Hepatocyte (in vitro differentiated cells): ENCODE measurements around the gene AOC1. TPM values are rescaled to one million over a fixed set of nuclear protein-coding genes. Genes with fewer than 3 reads are reported as not detected.

Experiments
- DNase-seq: peaks from one replicate; pipeline ENCODE4 v3.0.0-alpha.2; 2016; ENCODE audit warnings: low spot score
- H2AFZ ChIP-seq: fragments of 200-600 bp; sonication (generic); 2 replicates; pipeline ENCODE4 v1.6.0; 2016; ENCODE audit warnings: antibody characterized with exemption, mild to moderate bottlenecking
- H3K27ac ChIP-seq: fragments of 200-600 bp; sonication (generic); 2 replicates; pipeline ENCODE4 v1.5.1; 2016; ENCODE audit warnings: mild to moderate bottlenecking
- H3K27me3 ChIP-seq: fragments of 200-600 bp; sonication (generic); 2 replicates; pipeline ENCODE4 v1.6.1; 2016
- H3K36me3 ChIP-seq: fragments of 200-600 bp; sonication (generic); replicated peaks from 2 replicates; pipeline ENCODE4 v1.5.1; 2016; ENCODE audit warnings: low read depth; ENCODE audit not compliant: insufficient read depth
- H3K4me1 ChIP-seq: fragments of 200-600 bp; sonication (generic); 2 replicates; pipeline ENCODE4 v1.5.1; 2016; ENCODE audit warnings: mild to moderate bottlenecking, moderate library complexity; ENCODE audit not compliant: insufficient read depth
- H3K4me2 ChIP-seq: fragments of 200-600 bp; sonication (generic); 2 replicates; pipeline ENCODE4 v1.6.0; 2016
- H3K4me3 ChIP-seq: fragments of 200-600 bp; sonication (generic); 2 replicates; pipeline ENCODE4 v1.5.1; 2016; ENCODE audit warnings: mild to moderate bottlenecking
- H3K79me2 ChIP-seq: fragments of 200-600 bp; sonication (generic); 2 replicates; pipeline ENCODE4 v1.6.0; 2017; ENCODE audit warnings: mild to moderate bottlenecking
- H3K9me2 ChIP-seq: fragments of 200-600 bp; sonication (generic); replicated peaks from 2 replicates; pipeline ENCODE4 v1.6.0; 2017; ENCODE audit warnings: mild to moderate bottlenecking; ENCODE audit not compliant: insufficient read depth
- H3K9me3 ChIP-seq: fragments of 200-600 bp; sonication (generic); 2 replicates; pipeline ENCODE4 v1.5.1; 2016; ENCODE audit warnings: low read depth, mild to moderate bottlenecking
- H4K20me1 ChIP-seq: fragments of 200-600 bp; sonication (generic); 2 replicates; pipeline ENCODE4 v1.6.0; 2016; ENCODE audit warnings: mild to moderate bottlenecking; ENCODE audit not compliant: insufficient read depth, poor library complexity, severe bottlenecking
- EZH2 ChIP-seq: fragments of 200-600 bp; sonication (generic); IDR thresholded peaks from 2 replicates; pipeline ENCODE4 v1.6.1; 2016; ENCODE audit warnings: antibody characterized with exemption, mild to moderate bottlenecking, borderline replicate concordance
- EZH2phosphoT487 ChIP-seq: fragments of 200-600 bp; sonication (generic); IDR thresholded peaks from one replicate; pipeline ENCODE4 v1.6.1; 2018; ENCODE audit warnings: antibody characterized with exemption, mild to moderate bottlenecking, low read depth, moderate library complexity; ENCODE audit not compliant: unreplicated experiment, severe bottlenecking
- WGBS: methylation state at CpG from one replicate; pipeline ENCODE4 v1.1.6; 2016; ENCODE audit warnings: low lambda C conversion rate; ENCODE audit errors: missing lambda C conversion rate; 5-methylcytosine and 5-hydroxymethylcytosine counted together
- polyA plus RNA-seq: library from polyadenylated mRNA; unstranded; fragments of >200 nt; fragmentation: Nextera tagmentation; extraction: Ambion mirVana; gene quantifications from 2 replicates; pipeline ENCODE4 v1.2.1, GENCODE V29; 2016
- total RNA-seq: library from RNA; depleted of rRNA; stranded (reverse); fragments of >200 nt; gene quantifications from 2 replicates; pipeline ENCODE4 v1.2.3, GENCODE V29; 2014
- TF ChIP-seq, protein P1 (sequence below): fragments of 200-600 bp; sonication (generic); IDR thresholded peaks from 2 replicates; pipeline ENCODE4 v1.5.1; 2016; ENCODE audit warnings: antibody characterized with exemption, mild to moderate bottlenecking; ENCODE audit not compliant: poor library complexity

The AOC1 gene
- total and polyA plus RNA-seq, 2 experiments from 2014 or later = 5.9 to 9.1 TPM

DNA sequence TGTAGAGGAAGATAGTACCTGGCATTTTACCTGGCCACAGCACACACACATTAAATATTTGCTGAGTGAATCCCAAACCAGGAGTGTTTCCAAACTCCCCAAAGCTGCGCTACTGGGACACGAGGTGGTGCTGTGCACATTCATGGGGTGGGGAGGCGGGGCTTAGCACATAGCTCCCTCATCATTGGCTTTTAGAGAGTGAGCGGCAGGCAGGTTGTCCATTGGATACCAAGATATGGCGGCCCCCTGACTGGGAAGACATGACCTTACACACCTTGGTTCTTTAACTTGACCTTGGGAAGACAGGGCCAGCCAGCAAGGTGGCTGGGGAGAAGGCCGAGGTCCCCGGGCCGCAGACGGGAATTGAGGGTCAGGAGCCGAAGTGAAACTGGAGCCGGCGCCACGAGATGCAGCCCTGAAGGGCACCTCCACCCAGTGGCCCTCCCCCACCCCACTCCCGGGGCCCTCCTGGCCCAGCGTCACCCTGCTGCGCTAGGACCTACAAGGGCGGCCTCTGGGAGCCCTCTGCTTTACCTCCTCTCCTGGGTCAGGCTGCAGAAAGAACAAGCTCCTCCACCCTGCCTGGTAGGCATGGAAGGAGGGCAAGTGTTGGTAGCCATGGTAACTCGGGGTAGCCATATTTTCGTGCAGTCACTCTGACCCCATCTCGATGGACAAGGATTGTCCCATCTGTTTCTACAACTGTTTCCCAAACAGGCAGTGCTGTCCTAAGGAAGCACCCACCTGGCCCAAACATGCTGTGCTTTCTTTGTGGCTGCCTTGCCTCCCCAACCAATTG lies 27.7 kb upstream of the AOC1 start:
- WGBS = 92% methylated on average over 17 of the region's 20 CpGs
- H3K4me2 ChIP-seq = no peak overlapping the region
- H3K9me2 ChIP-seq = no peaks in the 10 kb centered on the region
- no peak overlapping the region for H2AFZ ChIP-seq
- TF ChIP-seq EZH2phosphoT487 = no peak
- TF ChIP-seq EZH2 = no peak
- TF ChIP-seq, protein P1, sequence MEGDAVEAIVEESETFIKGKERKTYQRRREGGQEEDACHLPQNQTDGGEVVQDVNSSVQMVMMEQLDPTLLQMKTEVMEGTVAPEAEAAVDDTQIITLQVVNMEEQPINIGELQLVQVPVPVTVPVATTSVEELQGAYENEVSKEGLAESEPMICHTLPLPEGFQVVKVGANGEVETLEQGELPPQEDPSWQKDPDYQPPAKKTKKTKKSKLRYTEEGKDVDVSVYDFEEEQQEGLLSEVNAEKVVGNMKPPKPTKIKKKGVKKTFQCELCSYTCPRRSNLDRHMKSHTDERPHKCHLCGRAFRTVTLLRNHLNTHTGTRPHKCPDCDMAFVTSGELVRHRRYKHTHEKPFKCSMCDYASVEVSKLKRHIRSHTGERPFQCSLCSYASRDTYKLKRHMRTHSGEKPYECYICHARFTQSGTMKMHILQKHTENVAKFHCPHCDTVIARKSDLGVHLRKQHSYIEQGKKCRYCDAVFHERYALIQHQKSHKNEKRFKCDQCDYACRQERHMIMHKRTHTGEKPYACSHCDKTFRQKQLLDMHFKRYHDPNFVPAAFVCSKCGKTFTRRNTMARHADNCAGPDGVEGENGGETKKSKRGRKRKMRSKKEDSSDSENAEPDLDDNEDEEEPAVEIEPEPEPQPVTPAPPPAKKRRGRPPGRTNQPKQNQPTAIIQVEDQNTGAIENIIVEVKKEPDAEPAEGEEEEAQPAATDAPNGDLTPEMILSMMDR = no peak
- H3K4me3 ChIP-seq = no peak overlapping the region
- H3K27ac ChIP-seq = no peak overlapping the region
- H3K9me3 ChIP-seq = no peaks in the 10 kb centered on the region
- H3K27me3 ChIP-seq = no peaks in the 10 kb centered on the region
- DNase-seq = no peak
- H3K4me1 ChIP-seq = no peaks in the 10 kb centered on the region
- no peaks in the 10 kb centered on the region for H3K36me3 ChIP-seq
- no peaks in the 10 kb centered on the region for H4K20me1 ChIP-seq
- H3K79me2 ChIP-seq = no peaks in the 10 kb centered on the region

- WGBS = 71% methylated on average over 6 of the region's 6 CpGs
- H3K4me3 ChIP-seq = no peak overlapping the region
- DNase-seq = no peak
Observed at GRCh38 chr7:150826061-150826849, 26.1 kb upstream of the AOC1 start.

GRCh38 chr7:150828384-150828783 lies 23.9 kb upstream of the AOC1 start:
- no peak overlapping the region for H2AFZ ChIP-seq
- no peaks in the 10 kb centered on the region for H3K27me3 ChIP-seq
- H3K4me2 ChIP-seq = no peak overlapping the region
- H3K27ac ChIP-seq = no peak overlapping the region
- no peaks in the 10 kb centered on the region for H3K9me2 ChIP-seq
- DNase-seq = no peak
- TF ChIP-seq EZH2phosphoT487 = no peak
- no peak for TF ChIP-seq EZH2
- TF ChIP-seq, protein P1 = no peak
- H3K4me1 ChIP-seq = no peaks in the 10 kb centered on the region
- no peaks in the 10 kb centered on the region for H4K20me1 ChIP-seq
- no peak overlapping the region for H3K4me3 ChIP-seq
- 86% methylated on average over 2 of the region's 2 CpGs for WGBS
- no peaks in the 10 kb centered on the region for H3K36me3 ChIP-seq
- no peaks in the 10 kb centered on the region for H3K79me2 ChIP-seq
- no peaks in the 10 kb centered on the region for H3K9me3 ChIP-seq

More at GRCh38 chr7:150826061-150826849, 26.1 kb upstream of the AOC1 start:
- no peaks in the 10 kb centered on the region for H3K27me3 ChIP-seq
- H4K20me1 ChIP-seq = no peaks in the 10 kb centered on the region
- no peak for TF ChIP-seq EZH2phosphoT487
- TF ChIP-seq, protein P1 = no peak
- no peaks in the 10 kb centered on the region for H3K36me3 ChIP-seq
- no peaks in the 10 kb centered on the region for H3K4me1 ChIP-seq
- H3K9me3 ChIP-seq = no peaks in the 10 kb centered on the region
- H3K27ac ChIP-seq = no peak overlapping the region
- H3K9me2 ChIP-seq = no peaks in the 10 kb centered on the region
- no peaks in the 10 kb centered on the region for H3K79me2 ChIP-seq
- no peak overlapping the region for H3K4me2 ChIP-seq
- H2AFZ ChIP-seq = no peak overlapping the region
